NB4 (cell line): ENCODE data around the gene ACSM4.

ENCODE experiments used
- MAX ChIP-seq: IDR thresholded peaks from 2 replicates; pipeline ENCODE4 v1.6.1; 2011; ENCODE audit warnings: low read depth, low read length
- MYC ChIP-seq: IDR thresholded peaks from 2 replicates; pipeline ENCODE4 v1.6.1; 2011; ENCODE audit warnings: low read depth, low read length
- POLR2A ChIP-seq: IDR thresholded peaks from 2 replicates; pipeline ENCODE4 v1.6.1; 2011; ENCODE audit warnings: mild to moderate bottlenecking; ENCODE audit not compliant: insufficient read length; ENCODE audit errors: extremely low read depth
- TF ChIP-seq, protein P1 (sequence below): IDR thresholded peaks from one replicate; pipeline ENCODE4 v1.5.1; 2012; ENCODE audit warnings: low read depth, low read length

DNA sequence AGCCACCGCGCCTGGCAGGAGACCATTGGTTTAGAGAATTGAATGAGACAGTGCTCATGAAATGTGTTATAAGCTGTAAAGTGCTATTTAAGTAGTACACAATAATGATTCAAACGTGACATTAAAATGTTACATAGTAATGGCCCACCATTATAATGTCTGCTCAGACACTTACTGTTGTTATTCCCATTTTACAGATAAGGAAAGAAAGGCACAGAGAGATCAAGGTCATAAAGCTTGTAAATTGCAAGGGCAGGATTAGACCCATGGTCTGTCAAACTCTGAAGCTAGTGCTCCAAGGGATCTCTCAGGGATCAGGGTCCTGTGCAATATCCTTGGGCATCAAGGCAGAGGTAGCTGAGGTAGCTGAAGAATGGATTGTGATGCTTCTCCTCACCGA, 6.2 kb downstream of the ACSM4 start:
- no peak for TF ChIP-seq POLR2A
- TF ChIP-seq, protein P1, sequence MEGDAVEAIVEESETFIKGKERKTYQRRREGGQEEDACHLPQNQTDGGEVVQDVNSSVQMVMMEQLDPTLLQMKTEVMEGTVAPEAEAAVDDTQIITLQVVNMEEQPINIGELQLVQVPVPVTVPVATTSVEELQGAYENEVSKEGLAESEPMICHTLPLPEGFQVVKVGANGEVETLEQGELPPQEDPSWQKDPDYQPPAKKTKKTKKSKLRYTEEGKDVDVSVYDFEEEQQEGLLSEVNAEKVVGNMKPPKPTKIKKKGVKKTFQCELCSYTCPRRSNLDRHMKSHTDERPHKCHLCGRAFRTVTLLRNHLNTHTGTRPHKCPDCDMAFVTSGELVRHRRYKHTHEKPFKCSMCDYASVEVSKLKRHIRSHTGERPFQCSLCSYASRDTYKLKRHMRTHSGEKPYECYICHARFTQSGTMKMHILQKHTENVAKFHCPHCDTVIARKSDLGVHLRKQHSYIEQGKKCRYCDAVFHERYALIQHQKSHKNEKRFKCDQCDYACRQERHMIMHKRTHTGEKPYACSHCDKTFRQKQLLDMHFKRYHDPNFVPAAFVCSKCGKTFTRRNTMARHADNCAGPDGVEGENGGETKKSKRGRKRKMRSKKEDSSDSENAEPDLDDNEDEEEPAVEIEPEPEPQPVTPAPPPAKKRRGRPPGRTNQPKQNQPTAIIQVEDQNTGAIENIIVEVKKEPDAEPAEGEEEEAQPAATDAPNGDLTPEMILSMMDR: no peak
- no peak for TF ChIP-seq MYC
- TF ChIP-seq MAX: no peak
